Activated CD4-positive, alpha-beta T cell treated with anti-CD3 and anti-CD28 coated beads for 24 hours (primary cell): ENCODE results near the gene EQTN.

Experiments
- DNase-seq, 2 donors: peaks; one replicate each; pipeline ENCODE4 v3.0.0-alpha.2; 2020; ENCODE audit warnings: low read depth in 2 of 2

The EQTN gene

DNA sequence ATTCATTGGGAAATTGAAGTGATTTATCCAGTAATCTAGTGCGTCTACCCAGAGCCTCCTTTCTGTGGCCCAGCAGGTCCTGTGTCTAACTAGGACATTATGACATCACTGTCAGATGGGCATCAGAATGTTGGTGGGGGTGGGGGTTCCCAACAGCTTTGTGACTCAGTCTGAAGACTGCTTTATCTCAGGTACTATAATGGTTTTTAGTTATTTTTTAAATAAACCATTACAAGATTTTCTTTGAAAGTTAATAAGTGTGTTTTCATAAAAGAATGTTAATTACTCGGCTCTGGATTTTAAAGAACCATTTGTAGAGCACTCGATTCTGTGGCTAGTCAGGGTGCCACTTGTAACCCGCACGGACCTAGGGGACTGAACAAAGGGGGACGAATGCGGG is at the start of gene EQTN:
Gene EQTN (minus strand): TSS at position 101 of the 400 bp plus-strand sequence. CDS start 95 bp downstream, at position 6.
- no peak for DNase-seq

- DNase-seq, result no peak
Observed at GRCh38 chr9:27344776-27345175, 47.8 kb upstream of the EQTN start.

DNA sequence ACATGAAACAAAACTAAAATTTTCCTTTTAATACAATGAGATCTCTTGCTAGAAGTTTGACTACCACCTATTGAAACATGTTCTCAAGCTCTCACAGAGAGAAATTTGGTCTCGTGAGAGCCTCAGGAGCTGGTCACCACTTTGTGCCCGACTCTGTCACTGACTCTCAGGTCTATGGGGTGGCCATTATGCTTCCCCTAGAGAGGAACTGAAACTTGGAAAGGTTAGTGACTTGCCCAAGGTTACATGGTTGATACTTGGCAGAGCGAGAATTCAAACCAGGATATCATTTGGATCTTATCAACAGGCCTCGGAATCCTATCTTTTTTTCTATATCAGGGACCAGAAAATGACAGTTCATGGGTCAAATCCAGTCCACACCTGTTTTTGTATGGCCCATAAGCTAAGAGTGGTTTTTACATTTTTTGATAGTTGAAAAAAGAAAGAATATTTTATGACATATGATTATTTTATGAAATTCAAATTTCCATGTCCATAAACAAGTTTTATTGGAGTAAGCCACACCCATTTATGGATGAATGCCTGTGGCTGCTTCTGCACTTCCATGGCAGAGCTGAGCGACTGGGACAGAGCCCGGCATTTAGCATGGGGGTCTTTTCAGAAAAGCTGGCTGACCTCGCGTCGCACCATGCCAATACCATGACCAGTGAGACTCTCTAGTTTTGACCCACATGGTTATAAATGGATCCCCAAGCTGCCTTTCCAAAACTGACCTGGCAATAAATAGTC is 44.8 kb upstream of the EQTN start:
- no peak for DNase-seq

- no peak for DNase-seq
Observed at GRCh38 chr9:27340961-27341511, 44.1 kb upstream of the EQTN start.

GRCh38 chr9:27340285-27340674 is 43.3 kb upstream of the EQTN start:
- DNase-seq, result no peak

- DNase-seq, result no peak
Observed at GRCh38 chr9:27339661-27340284, 42.8 kb upstream of the EQTN start.

DNA sequence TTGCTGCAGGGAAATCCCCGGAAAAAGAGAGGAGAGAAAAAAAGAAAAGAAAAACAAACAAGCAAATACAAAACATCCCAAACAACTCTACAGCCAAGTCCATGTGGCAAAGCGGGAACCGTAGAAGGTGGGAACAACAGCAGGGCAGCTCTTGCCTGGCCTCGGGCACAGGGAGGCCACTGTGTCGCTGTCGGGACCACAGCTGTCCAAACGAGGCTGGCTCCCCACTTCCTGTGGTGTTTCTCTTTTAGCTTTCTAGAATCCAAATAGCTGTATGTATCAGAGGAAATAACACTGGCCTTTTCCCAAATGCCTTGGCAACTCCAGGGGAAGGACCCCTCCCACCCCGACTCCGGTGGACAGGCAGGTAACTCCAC is 41.6 kb upstream of the EQTN start:
- DNase-seq, result no peak

- no peak for DNase-seq
Observed at GRCh38 chr9:27337833-27338526, 41.0 kb upstream of the EQTN start.

DNA sequence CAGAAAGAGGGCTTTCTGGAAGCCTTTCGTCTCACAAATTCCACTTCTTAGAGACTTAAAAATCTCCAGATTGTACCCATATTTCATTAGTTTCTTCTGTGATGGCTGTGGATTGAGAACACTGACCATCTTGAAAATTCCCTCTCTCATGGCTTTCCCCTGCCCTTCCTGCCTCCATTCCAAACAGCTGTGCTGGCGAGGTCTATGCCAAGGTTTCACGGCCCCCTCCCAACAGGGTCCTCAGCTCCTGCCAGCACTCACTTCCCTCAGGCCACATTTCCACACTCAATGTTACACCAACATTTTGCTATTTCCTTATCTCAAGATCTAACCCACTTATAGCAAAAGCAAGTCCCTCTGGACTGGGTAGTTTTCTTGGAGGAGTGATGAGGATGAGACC is 40.3 kb upstream of the EQTN start:
- no peak for DNase-seq

DNA sequence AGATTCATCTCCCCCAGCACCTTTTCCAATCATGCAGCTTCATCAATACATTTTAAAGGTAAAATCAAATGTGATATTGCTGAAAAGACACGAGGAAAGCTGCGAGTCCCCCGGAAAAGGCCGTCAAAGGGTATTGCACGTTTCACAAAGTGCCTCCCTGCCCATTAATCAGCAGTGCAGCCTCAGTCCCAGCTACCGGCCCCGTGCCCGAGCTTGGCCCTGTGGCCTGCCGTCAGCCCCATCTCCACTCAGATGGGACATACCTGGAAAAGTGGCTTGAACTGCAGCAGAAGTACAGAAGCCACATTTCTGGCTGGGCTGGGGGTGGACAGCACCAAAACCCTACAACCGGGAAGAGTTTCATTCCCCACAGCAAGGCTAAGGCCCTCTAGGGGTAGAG is 39.9 kb upstream of the EQTN start:
- DNase-seq, result no peak

DNA sequence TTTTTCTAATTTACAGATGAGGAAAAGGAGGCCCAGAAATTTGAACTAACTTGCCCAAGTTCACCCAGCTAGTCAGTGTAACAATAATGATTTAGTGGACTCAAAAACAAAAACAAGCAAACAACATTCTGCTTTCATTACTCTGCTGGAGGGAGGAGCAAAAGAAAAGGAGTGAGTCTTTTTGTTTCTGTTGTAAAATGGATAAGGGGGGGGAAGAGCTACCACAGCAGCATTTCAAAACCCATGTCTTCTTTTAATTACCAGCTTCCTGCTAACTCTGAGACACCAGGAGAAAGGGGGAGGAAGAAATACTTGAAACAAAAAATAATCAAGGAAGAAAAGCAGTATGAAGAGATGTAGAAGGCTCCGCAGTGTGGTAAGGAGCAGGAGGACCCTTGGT is 39.2 kb upstream of the EQTN start:
- no peak for DNase-seq

GRCh38 chr9:27335075-27335474 is 38.1 kb upstream of the EQTN start:
- DNase-seq, result no peak

- DNase-seq, result peak; percentile 19 to 39
Observed at GRCh38 chr9:27333241-27334052, 36.5 kb upstream of the EQTN start.

- DNase-seq, result no peak
Observed at GRCh38 chr9:27331393-27331792, 34.4 kb upstream of the EQTN start.

DNA sequence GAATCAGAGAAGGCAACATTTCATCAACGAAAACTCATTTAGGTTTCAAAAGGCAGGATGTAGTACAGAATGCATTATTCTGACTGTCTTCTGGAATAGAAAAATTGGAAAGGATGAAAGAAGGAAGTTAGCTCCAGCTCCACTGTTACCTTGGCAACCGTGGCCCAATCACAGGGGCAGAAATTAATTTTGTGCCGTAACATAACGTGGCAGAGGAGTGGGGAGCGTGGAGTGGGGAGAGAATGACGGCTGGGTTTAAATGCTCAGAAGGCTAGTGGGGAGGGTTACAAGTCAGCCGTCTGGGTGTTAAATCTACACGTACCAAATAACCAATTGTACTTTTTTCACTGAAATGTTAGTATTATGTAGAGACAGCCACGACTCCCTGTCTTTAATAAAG is 32.3 kb upstream of the EQTN start:
- DNase-seq, result no peak

- DNase-seq, result no peak
Observed at GRCh38 chr9:27328483-27328882, 31.5 kb upstream of the EQTN start.

GRCh38 chr9:27311184-27311583 is 14.2 kb upstream of the EQTN start:
- DNase-seq, result no peak

- no peak for DNase-seq
Observed at GRCh38 chr9:27310582-27310981, 13.6 kb upstream of the EQTN start.

GRCh38 chr9:27308691-27309390 is 11.9 kb upstream of the EQTN start:
- DNase-seq, result no peak

- DNase-seq, result no peak
Observed at GRCh38 chr9:27304521-27304920, 7.6 kb upstream of the EQTN start.

DNA sequence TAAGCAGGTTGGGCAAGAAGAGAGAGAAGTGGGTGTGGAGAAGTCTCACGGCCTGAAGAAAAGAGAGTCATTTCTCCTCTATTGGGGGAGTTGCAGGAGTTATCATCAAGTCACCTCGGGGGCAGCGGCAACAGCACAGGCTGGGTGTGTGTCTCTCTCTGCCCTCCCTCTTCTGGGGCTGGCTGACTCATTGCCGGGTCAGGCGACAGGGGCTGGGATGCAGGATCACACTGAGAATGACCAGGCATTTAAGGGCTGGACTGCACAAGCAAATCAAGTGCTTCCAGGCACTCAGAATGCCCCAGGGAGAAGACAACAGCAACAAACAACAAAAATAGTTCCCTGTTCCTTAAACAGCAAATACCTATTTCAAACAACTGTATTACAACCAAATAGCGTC is 6.3 kb upstream of the EQTN start:
- DNase-seq, result no peak
